ENCODE measurements around the gene KIAA1217. TPM values are rescaled to one million over a fixed set of nuclear protein-coding genes. Genes with fewer than 3 reads are reported as not detected.

The KIAA1217 gene
- total RNA-seq, 2 experiments from 2014 or later, result 0.67 to 1.3 TPM

DNA sequence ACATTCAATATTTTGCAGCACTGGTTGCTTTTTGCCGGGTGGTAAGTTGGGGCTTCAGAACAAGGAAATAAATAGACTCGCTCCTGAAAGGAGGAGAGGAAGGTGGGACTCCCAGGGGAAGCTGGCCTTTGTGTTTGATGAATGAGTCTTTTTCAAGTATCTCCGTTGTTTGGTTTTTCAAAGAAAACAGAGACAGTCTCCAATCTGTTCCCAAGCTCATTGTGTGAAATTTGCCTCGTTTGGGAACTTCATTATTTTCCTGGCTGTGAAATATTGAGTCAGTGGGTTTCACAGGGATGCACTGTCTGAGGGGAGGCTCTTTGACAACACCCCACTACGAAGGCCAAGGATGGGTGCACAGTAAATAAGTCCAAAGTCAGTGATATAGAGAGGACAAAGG lies 38.7 kb upstream of the KIAA1217 start:
- intact Hi-C loops (cut with micrococcal nuclease), result no loop called here
- Mint-ChIP-seq H3K4me3 (no peak overlapping the region), H3K27me3 (no peaks in the 10 kb centered on the region), H3K27ac (no peak overlapping the region), H3K36me3 (ENCODE audit: low read depth) (no peaks in the 10 kb centered on the region), H3K9me3 (no peaks in the 10 kb centered on the region), H3K4me1 (ENCODE audit: low read depth) (no peaks in the 10 kb centered on the region)
- ChIA-PET CTCF (no interaction called here), POLR2A (no interaction called here)
- no peak for DNase-seq
- ATAC-seq, result no peak
- TF ChIP-seq, protein P1, sequence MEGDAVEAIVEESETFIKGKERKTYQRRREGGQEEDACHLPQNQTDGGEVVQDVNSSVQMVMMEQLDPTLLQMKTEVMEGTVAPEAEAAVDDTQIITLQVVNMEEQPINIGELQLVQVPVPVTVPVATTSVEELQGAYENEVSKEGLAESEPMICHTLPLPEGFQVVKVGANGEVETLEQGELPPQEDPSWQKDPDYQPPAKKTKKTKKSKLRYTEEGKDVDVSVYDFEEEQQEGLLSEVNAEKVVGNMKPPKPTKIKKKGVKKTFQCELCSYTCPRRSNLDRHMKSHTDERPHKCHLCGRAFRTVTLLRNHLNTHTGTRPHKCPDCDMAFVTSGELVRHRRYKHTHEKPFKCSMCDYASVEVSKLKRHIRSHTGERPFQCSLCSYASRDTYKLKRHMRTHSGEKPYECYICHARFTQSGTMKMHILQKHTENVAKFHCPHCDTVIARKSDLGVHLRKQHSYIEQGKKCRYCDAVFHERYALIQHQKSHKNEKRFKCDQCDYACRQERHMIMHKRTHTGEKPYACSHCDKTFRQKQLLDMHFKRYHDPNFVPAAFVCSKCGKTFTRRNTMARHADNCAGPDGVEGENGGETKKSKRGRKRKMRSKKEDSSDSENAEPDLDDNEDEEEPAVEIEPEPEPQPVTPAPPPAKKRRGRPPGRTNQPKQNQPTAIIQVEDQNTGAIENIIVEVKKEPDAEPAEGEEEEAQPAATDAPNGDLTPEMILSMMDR (IDR thresholded peaks at IDR 0.05), result no peak

DNA sequence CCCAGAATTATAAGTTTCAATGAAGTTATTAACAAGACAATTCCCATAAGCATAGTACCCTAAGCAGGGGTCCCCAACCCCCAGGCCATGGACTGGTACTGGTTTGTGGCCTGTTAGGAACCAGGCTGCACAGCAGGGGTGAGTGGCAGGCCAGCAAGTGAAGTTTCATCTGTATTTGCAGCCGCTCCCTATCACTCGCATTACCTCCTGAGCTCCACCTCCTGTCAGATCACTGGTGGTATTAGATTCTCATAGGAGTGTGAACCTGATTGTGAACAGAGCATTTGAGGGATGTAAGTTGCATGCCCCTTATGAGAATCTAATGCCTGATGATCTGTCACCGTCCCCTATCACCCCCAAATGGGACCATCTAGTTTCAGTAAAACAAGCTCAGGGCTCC lies 36.0 kb upstream of the KIAA1217 start:
- Mint-ChIP-seq H3K27me3 (no peaks in the 10 kb centered on the region), H3K4me1 (ENCODE audit: low read depth) (no peaks in the 10 kb centered on the region), H3K9me3 (no peaks in the 10 kb centered on the region), H3K4me3 (no peak overlapping the region), H3K27ac (no peak overlapping the region), H3K36me3 (ENCODE audit: low read depth) (no peaks in the 10 kb centered on the region)
- TF ChIP-seq, protein P1 (IDR thresholded peaks at IDR 0.05), result no peak
- ATAC-seq (no peak), DNase-seq (no peak)
- intact Hi-C loops (cut with micrococcal nuclease), result no loop called here
- CTCF ChIA-PET, result no interaction called here
- POLR2A ChIA-PET, result no interaction called here

DNA sequence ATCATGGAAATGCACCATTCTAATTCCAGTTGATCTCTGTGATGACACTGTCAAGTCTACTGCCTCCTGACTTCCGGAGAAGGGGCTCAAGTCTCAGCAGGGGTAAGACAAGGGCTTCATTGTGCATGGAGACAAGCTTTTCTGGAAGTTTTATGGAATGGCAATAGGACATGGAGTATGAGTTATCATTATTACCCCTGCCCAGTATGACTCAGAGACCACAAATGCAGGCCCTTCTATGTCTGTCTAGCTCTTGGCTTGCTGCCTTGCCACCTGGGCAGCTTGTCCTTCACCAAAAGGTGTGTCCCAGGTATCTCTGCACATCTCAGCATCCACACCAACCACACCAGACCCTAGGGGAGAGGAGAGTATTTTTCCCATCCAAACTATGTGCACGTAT lies 34.9 kb upstream of the KIAA1217 start:
- CTCF ChIA-PET, result no interaction called here
- ATAC-seq, result no peak

DNA sequence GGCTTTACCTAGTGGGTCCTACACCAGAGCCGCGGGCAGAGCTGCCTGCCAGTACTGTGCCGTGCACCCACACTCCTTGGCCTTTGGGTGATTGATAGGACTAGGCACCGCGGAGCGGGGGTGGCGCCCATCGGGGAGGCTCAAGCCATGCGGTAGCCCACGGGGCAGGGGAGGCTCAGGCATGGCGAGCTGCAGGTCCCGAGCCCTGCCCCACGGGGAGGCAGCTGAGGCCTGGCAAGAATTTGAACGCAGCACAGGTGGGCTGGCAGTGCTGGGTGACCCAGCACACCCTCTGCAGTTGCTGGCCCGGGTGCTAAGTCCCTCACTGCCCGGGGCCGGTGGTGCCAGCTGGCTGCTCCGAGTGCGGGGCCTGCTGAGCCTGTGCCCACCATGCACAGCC lies 32.3 kb upstream of the KIAA1217 start:
- intact Hi-C loops (cut with micrococcal nuclease), result no loop called here
- Mint-ChIP-seq H3K4me3 (no peak overlapping the region), H3K27ac (no peak overlapping the region), H3K9me3 (peaks cover 2% of the 10 kb centered on the region), H3K27me3 (no peaks in the 10 kb centered on the region), H3K4me1 (ENCODE audit: low read depth) (no peaks in the 10 kb centered on the region), H3K36me3 (ENCODE audit: low read depth) (no peaks in the 10 kb centered on the region)
- ATAC-seq (no peak), DNase-seq (no peak)
- CTCF ChIA-PET, result no interaction called here
- TF ChIP-seq, protein P1 (IDR thresholded peaks at IDR 0.05), result no peak
- POLR2A ChIA-PET, result no interaction called here

More for the DNA sequence above, 34.9 kb upstream of the KIAA1217 start:
- Mint-ChIP-seq H3K27me3 (no peaks in the 10 kb centered on the region), H3K4me3 (no peak overlapping the region), H3K36me3 (ENCODE audit: low read depth) (no peaks in the 10 kb centered on the region), H3K27ac (no peak overlapping the region), H3K9me3 (peaks cover 2% of the 10 kb centered on the region), H3K4me1 (ENCODE audit: low read depth) (no peaks in the 10 kb centered on the region)
- TF ChIP-seq, protein P1 (IDR thresholded peaks at IDR 0.05), result no peak
- POLR2A ChIA-PET, result no interaction called here
- intact Hi-C loops (cut with micrococcal nuclease), result no loop called here
- DNase-seq, result no peak

DNA sequence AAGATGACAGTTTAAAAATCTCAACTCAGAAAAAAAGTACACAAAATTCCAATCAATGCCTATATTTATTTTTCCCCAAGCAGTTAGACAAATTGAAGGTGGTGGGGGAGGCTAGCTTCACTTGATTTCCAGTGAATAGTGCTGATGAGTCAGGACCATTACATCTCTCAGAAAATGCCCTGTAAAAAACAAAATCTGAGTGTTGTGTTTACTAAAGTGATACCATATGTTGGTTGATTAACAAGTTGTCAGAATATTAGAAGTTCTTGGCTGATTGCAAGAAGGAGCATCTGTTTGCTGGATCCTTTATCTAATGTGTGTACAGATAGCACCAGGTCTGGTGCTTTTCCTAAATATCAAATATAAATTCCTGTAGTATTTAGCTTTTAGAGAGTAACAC lies 31.3 kb upstream of the KIAA1217 start:
- H3K27ac Mint-ChIP-seq, result no peak overlapping the region
- no peaks in the 10 kb centered on the region for H3K36me3 Mint-ChIP-seq (ENCODE audit: low read depth)
- DNase-seq, result no peak
- ATAC-seq, result no peak
- no peak overlapping the region for H3K4me3 Mint-ChIP-seq
- POLR2A ChIA-PET, result no interaction called here
- no peaks in the 10 kb centered on the region for H3K27me3 Mint-ChIP-seq
- CTCF ChIA-PET, result no interaction called here
- intact Hi-C loops (cut with micrococcal nuclease), result no loop called here
- no peaks in the 10 kb centered on the region for H3K4me1 Mint-ChIP-seq (ENCODE audit: low read depth)
- H3K9me3 Mint-ChIP-seq, result peaks cover 2% of the 10 kb centered on the region
- TF ChIP-seq, protein P1 (IDR thresholded peaks at IDR 0.05), result no peak
